GM20000 (cell line): ENCODE data around the gene CCDC78.

Experiments used
- DNase-seq: peaks from one replicate; pipeline ENCODE4 v3.0.0; 2012; ENCODE audit warnings: low spot score
- CTCF ChIP-seq: IDR thresholded peaks from 2 replicates; pipeline ENCODE4 v1.5.1; 2012; ENCODE audit warnings: mild to moderate bottlenecking, control low read depth; ENCODE audit errors: extremely low read depth, missing control alignments

The CCDC78 gene

DNA sequence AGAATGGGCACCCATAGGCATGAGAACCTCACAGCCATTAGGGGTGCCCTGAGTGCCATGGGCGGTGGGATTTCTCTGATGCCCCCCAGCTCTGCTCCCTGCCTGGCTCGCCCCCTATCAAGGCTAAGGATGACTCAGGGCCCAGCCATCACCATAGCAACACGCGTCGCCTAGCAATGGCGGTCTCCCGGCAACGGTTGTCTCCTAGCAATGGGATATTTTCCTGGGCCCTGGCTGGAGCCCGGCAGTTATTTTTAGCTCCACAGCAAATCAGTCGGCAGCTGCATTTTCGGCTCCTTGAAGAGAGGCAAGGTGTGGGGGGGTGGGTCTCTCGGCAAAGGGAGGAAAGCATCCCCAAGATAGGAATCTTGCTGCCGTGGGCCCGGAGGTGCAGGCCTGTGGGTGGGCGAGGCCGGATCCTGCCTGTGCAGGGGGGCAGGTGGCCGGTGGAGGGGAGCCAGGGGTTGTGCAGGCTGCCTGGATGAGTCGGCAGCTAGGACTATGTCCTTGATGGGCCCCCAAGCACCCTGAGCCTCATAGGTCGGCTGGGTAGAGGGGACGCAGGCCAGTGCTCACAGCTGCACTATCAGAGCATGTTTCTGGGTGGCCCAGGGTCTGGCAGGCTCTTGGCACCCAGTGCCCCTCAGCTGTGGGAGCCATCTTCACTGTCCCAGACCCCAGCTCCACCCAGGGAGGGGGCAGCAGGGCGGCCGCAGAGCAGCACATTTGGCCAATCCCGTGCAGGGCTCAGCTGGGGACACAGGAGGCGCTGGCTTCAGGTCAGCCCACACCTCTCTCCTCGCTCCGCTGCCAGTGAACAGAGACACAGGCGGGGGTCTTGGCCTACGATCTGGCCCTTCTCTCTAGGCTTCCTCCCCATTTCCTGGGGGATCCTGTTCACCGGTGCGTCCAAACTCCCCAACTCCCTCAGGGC lies 16.4 kb downstream of the CCDC78 start:
- DNase-seq: no peak
- TF ChIP-seq CTCF: no peak

DNA sequence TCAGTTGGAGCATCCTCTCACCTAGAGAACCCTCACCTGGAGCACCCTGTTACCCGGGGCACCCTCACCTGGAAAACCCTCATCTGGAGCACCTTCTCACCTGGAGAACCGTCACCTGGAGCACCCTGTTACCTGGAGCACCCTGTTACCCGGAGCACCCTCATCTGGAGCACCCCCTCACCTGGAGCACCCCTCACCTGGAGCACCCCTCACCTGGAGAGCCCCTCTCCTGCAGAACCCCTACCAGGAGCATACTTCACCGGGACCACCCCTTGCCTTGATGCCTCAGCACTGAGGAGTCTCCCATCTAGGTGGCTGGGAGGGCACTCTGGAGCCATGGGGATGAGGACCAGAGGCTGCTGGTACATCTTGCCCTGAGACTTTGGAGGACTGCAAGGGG lies 17.3 kb downstream of the CCDC78 start:
- DNase-seq: no peak
- TF ChIP-seq CTCF: no peak

DNA sequence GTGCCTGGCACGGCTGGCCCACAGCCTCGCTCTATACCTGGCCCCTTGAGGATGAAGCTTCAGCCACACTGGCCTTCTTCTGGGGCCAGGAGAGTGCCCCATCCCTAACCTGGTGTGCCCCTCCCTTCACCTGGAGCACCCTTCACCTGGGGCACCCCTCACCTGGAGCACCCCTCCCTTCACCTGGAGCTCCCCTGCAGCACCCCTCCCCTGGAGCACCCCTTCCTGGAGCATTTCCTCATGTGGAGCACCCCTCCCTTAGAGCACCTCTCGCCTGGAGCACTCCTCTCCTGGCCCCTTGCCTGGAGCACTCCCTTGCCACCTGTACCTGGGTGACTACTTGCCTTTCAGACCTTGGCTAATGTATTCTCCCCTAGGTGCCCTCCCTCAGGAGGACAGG lies 18.2 kb downstream of the CCDC78 start:
- no peak for DNase-seq
- TF ChIP-seq CTCF: no peak

- no peak for TF ChIP-seq CTCF
- no peak for DNase-seq
Observed at GRCh38 chr16:707062-707538, 19.1 kb downstream of the CCDC78 start.

- no peak for DNase-seq
Observed at GRCh38 chr16:706189-707061, 19.8 kb downstream of the CCDC78 start.

DNA sequence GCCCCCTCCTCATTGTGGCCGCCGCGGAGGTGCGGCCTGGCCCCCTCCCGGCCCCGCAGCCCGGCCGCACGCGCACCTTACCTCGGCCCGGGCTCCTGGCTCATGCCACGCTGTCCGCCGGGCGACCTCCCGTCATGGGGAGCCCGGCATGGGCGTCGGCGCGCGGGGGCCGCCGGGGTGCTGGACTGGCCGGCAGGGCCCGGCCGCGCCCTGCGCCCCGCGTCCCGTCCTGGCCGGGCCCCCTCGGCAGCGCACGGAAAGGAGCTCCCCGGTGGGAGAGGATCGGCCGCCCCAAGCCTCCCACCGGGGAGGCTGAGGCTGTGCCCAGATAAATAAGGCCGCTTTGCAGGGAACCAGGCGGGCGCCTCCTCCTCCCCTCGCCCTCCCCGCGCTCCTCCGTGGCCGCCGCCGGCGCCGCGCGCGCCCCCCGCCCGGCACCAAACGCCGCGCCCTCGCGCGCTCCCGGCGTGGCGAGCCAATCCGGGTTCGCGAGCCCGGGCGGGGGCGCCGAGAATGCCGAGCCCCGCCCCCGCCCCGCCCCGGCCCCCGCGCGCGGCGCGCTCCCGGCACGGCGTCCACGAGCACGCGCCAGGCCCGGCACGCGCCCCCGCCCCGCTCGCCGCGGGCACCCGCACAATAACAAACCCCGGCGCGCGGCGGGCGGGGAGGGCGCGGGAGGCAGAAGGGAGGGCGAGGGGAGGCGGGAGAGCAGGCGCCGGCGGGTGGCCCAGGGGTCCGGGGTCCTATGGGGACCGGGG lies 20.6 kb downstream of the CCDC78 start, which contains the start of gene FBXL16:
Gene FBXL16 (minus strand): TSS at position 371 of the 758 bp plus-strand sequence. CDS start 8,396 bp downstream, outside the sequence.
- no peak for DNase-seq
- no peak for TF ChIP-seq CTCF

More at GRCh38 chr16:706189-707061, 19.8 kb downstream of the CCDC78 start:
- TF ChIP-seq CTCF: no peak
